Testis (tissue), 3 donors: ENCODE results near the gene NRG2. TPM values are rescaled to one million over a fixed set of nuclear protein-coding genes. Genes with fewer than 3 reads are reported as not detected.

Source experiments
- DNase-seq: peaks from one replicate; pipeline ENCODE4 v3.0.0-alpha.2; 2019
- H3K27ac ChIP-seq, 2 donors: fragments of 200-600 bp; sonication (generic); one replicate each; pipeline ENCODE4 v1.5.1; 2019
- H3K27me3 ChIP-seq: fragments of 200-600 bp; sonication (generic); one replicate; pipeline ENCODE4 v1.5.1; 2019
- H3K36me3 ChIP-seq: fragments of 200-600 bp; sonication (generic); one replicate; pipeline ENCODE4 v1.5.1; 2017; ENCODE audit warnings: low read depth; ENCODE audit errors: missing control alignments
- H3K4me1 ChIP-seq: fragments of 200-600 bp; sonication (generic); one replicate; pipeline ENCODE4 v1.5.1; 2019
- H3K4me3 ChIP-seq, 2 donors: fragments of 200-600 bp; sonication (generic); one replicate each; pipeline ENCODE4 v1.5.1; 2017 to 2019
- H3K9me3 ChIP-seq: fragments of 200-600 bp; sonication (generic); one replicate; pipeline ENCODE4 v1.5.1; 2017
- POLR2A ChIP-seq: fragments of 450-650 bp; IDR thresholded peaks from one replicate; pipeline ENCODE4 v1.6.1; 2017; ENCODE audit warnings: antibody characterized with exemption, mild to moderate bottlenecking, moderate library complexity
- WGBS, 2 donors: methylation state at CpG; one replicate each; pipeline ENCODE4 v1.1.5; 2018; 5-methylcytosine and 5-hydroxymethylcytosine counted together
- intact Hi-C: fragments of 100-400 bp; cut with DNase I; formaldehyde crosslinking; loops from one replicate; pipeline ENCODE4 v1.15.1; 2023; ENCODE audit warnings: low total_unique reads
- polyA plus RNA-seq: library from polyadenylated mRNA; stranded (reverse); fragments of 350-450 nt; fragmentation: Illumina TruSeq; extraction: RNeasy Lipid Tissue Mini Kit (QIAGEN cat#74804); gene quantifications from one replicate; pipeline ENCODE4 v1.2.3, GENCODE V29; 2014; ENCODE audit warnings: low read depth, low replicate concordance; ENCODE audit not compliant: insufficient read depth
- total RNA-seq, 2 donors: library from RNA; depleted of rRNA; stranded (reverse); fragments of >200 nt; gene quantifications; one replicate each; pipeline ENCODE4 v1.2.3, GENCODE V29; 2016
- TF ChIP-seq, protein P1 (sequence below), 3 experiments: fragments of 450-650 bp in 2 of 3; fragments of 200-600 bp in 1 of 3; sonication (generic) in 1 of 3; IDR thresholded peaks; one replicate each; pipeline ENCODE4 v1.5.1; 2016 to 2019; ENCODE audit warnings: antibody characterized with exemption in 3 of 3, mild to moderate bottlenecking in 2 of 3, moderate library complexity in 1 of 3

Gene NRG2
- total and polyA plus RNA-seq, 3 donors from 2014 or later = 4.8 to 23.2 (median 13.0) TPM

DNA sequence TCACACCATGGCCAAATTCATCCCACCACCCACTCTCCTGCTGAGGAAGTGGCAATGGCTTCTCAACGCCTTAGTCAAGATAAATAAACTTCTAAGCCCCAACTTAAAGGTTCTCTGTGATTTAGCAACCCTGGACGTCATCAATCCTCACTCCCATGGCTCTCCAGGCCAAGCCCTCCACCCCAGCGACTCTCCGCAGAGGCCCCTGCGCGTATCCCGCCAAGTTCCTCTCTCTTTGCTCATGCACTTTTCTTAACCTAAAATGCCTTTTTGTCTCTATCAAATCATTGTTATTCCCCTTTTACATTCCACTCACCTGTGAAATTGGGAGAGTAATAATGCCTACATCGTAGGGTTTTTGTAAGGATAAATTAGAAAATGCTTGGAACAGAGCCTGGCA lies 88.6 kb downstream of the NRG2 start:
- Histone ChIP-seq H3K4me1 (peaks cover 35% of the 10 kb centered on the region), H3K36me3 (no peaks in the 10 kb centered on the region), H3K27me3 (no peaks in the 10 kb centered on the region), H3K27ac (no peak overlapping the region), H3K9me3 (no peaks in the 10 kb centered on the region), H3K4me3 (no peak overlapping the region)
- intact Hi-C loops = no loop called here
- 47 to 65% methylated on average over 8 of the region's 8 CpGs for WGBS, 2 donors
- TF ChIP-seq, protein P1, sequence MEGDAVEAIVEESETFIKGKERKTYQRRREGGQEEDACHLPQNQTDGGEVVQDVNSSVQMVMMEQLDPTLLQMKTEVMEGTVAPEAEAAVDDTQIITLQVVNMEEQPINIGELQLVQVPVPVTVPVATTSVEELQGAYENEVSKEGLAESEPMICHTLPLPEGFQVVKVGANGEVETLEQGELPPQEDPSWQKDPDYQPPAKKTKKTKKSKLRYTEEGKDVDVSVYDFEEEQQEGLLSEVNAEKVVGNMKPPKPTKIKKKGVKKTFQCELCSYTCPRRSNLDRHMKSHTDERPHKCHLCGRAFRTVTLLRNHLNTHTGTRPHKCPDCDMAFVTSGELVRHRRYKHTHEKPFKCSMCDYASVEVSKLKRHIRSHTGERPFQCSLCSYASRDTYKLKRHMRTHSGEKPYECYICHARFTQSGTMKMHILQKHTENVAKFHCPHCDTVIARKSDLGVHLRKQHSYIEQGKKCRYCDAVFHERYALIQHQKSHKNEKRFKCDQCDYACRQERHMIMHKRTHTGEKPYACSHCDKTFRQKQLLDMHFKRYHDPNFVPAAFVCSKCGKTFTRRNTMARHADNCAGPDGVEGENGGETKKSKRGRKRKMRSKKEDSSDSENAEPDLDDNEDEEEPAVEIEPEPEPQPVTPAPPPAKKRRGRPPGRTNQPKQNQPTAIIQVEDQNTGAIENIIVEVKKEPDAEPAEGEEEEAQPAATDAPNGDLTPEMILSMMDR (IDR thresholded peaks at IDR 0.05) = no peak
- no peak for TF ChIP-seq POLR2A
- no peak for DNase-seq

DNA sequence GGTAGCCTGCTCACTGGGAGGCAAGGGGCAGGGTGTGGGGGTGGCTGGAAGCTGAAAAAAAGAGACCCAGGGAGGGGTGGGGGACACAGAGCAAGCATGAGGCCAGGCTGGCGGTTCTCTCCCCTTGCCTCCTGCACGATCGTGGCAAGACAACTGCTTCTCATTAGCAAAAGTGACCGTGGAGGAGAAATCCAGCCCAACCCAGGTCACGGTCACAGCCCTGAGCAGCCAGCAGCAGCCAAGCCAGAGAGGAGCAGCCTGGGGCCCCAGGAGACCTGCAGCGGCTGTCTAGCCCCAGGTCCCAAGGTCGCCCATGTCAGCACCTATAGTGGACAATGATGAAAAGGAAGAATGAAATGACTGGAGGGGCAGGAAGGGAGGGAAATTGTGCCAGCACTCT lies 89.1 kb downstream of the NRG2 start:
- no peak overlapping the region for H3K4me3 ChIP-seq
- DNase-seq = peak; percentile 59
- H3K4me1 ChIP-seq = peaks cover 35% of the 10 kb centered on the region
- TF ChIP-seq, protein P1 (IDR thresholded peaks at IDR 0.05) = no peak
- no peak for TF ChIP-seq POLR2A
- no peaks in the 10 kb centered on the region for H3K36me3 ChIP-seq
- intact Hi-C loops = no loop called here
- H3K9me3 ChIP-seq = no peaks in the 10 kb centered on the region
- no peaks in the 10 kb centered on the region for H3K27me3 ChIP-seq
- H3K27ac ChIP-seq = no peak overlapping the region
- WGBS, 2 donors = 52 to 69% methylated on average over 7 of the region's 7 CpGs

DNA sequence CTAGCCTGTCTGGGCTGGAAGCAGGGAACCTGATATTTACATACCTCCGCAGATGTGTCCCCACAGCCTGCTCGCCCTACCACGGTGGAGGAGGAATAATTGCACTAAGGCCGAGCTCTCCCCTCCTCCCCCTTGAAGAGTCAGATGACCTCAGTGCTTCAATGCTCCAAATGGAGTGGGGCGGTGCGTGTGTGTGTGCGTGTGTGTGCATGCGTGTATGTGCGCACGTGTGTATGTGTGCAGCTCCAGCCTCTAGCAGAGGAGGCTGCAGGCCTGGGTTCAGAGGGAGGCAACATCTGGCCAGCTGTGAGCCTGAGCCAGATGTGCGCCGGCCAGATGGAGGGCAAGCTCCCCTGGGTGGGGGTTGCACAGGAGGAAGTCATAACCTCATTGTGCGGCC lies 90.5 kb downstream of the NRG2 start:
- 81 to 100% methylated on average over 3 to 13 of the region's 13 CpGs for WGBS, 2 donors
- DNase-seq = no peak
- Histone ChIP-seq H3K27ac (no peak overlapping the region), H3K4me1 (peaks cover 22% of the 10 kb centered on the region), H3K9me3 (no peaks in the 10 kb centered on the region), H3K27me3 (no peaks in the 10 kb centered on the region), H3K4me3 (no peak overlapping the region), H3K36me3 (no peaks in the 10 kb centered on the region)
- no peak for TF ChIP-seq POLR2A
- TF ChIP-seq, protein P1 (IDR thresholded peaks at IDR 0.05) = no peak
- intact Hi-C loops = no loop called here

DNA sequence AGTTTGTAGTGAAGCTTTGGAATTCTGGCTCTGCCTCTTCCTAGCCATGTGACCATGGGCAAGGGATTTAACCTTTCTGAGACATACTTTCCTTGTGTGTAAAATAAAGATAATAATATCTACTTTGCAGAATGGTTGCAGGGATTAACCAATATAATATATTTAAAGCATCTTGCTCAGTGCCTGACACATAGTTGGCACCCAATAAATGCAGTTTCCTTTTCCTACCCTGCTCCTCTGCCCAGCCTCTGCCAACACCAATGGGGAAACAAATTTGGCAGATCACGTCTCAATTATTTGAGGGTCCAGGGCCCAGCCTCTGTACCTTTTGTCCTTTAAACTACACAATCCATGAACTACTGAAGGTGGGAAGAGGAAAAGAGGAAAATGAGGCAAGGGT lies 91.1 kb downstream of the NRG2 start:
- no peak for DNase-seq
- H3K27ac ChIP-seq = no peak overlapping the region
- H3K4me3 ChIP-seq = no peak overlapping the region
- no peaks in the 10 kb centered on the region for H3K36me3 ChIP-seq
- H3K4me1 ChIP-seq = peaks cover 22% of the 10 kb centered on the region
- WGBS, 2 donors = 88 to 94% methylated on average over 1 of the region's 1 CpG
- H3K27me3 ChIP-seq = no peaks in the 10 kb centered on the region
- TF ChIP-seq, protein P1 (IDR thresholded peaks at IDR 0.05) = no peak
- TF ChIP-seq POLR2A = no peak
- intact Hi-C loops = no loop called here
- no peaks in the 10 kb centered on the region for H3K9me3 ChIP-seq

DNA sequence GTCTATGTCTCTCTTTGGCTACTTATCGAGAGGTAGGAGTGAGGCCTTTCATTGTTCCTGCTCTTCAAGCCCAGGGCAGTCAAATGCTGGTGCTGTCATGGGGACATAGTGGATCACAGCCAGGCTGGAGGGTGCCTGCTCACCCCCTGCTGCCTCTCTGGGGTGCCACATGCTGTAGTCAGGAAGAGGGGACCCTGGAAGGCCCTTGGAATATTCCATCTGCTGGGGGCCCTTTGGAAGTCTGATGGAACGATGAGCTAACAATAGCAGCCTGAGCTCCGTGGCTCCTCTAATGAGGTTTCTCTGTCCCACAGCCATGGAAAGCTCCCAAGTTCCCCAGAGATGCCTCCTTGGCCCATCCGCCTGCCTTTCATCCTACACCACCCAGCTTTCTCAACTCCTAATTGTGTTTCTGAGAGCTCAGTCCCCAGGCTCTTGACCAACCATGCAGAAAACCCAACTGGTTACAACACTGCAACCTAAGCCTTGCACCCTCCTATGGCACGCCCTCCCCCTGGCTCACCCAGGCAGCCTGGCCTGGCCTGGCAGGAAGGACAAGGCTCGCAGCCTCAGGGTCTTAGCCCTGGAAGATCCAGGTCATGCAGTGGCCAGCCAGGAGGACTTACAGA lies 91.7 kb downstream of the NRG2 start:
- Histone ChIP-seq H3K36me3 (no peaks in the 10 kb centered on the region), H3K27ac (no peak overlapping the region), H3K4me3 (no peak overlapping the region), H3K9me3 (no peaks in the 10 kb centered on the region), H3K4me1 (peaks cover 22% of the 10 kb centered on the region), H3K27me3 (no peaks in the 10 kb centered on the region)
- DNase-seq = peak; percentile 10
- intact Hi-C loops = no loop called here
- 62 to 84% methylated on average over 5 to 6 of the region's 6 CpGs for WGBS, 2 donors
- no peak for TF ChIP-seq POLR2A
- TF ChIP-seq, protein P1 (IDR thresholded peaks at IDR 0.05) = no peak
